Right atrium auricular region (tissue), 2 donors: ENCODE measurements around the gene TAB2. TPM values are rescaled to one million over a fixed set of nuclear protein-coding genes. Genes with fewer than 3 reads are reported as not detected.
"Not testable (repeated sequence)": the region's sequence is repeated elsewhere in the genome, so short reads cannot be mapped to it uniquely, and the experiment has no call there.

Experiments
- DNase-seq: peaks from one replicate; pipeline ENCODE4 v3.0.0-alpha.2; 2019; ENCODE audit warnings: low spot score
- H3K27ac ChIP-seq, 2 donors: fragments of 200-600 bp; sonication (generic); 1 replicate in 1 of 2; 2 replicates in 1 of 2; pipeline ENCODE4 v1.5.1; 2016 to 2019
- H3K27me3 ChIP-seq, 2 donors: fragments of 200-600 bp; sonication (generic); one replicate each; pipeline versions ENCODE4 v1.5.1 to v1.6.0; 2017 to 2019
- H3K36me3 ChIP-seq: fragments of 200-600 bp; sonication (generic); one replicate; pipeline ENCODE4 v1.5.1; 2016
- H3K4me1 ChIP-seq, 2 donors: fragments of 200-600 bp; sonication (generic); one replicate each; pipeline versions ENCODE4 v1.5.1 to v1.6.0; 2017 to 2019
- H3K4me3 ChIP-seq, 2 donors: fragments of 200-600 bp; sonication (generic); 1 replicate in 1 of 2; 2 replicates in 1 of 2; pipeline ENCODE4 v1.5.1; 2017 to 2019; ENCODE audit warnings: mild to moderate bottlenecking in 1 of 2, moderate library complexity in 1 of 2
- H3K9me3 ChIP-seq, 2 donors: fragments of 200-600 bp; sonication (generic); one replicate each; pipeline ENCODE4 v1.5.1; 2019
- CTCF ChIP-seq, 2 donors: fragments of 200-600 bp; sonication (generic); IDR thresholded peaks; one replicate each; pipeline ENCODE4 v1.5.1; 2019; ENCODE audit warnings: antibody characterized with exemption in 2 of 2
- total RNA-seq, 2 donors: library from RNA; depleted of rRNA; stranded (reverse); fragments of >200 nt; gene quantifications; one replicate each; pipeline ENCODE4 v1.1.0, GENCODE V29; 2016

The TAB2 gene
- total RNA-seq, 2 donors from 2014 or later = 51.8 to 58.5 TPM

GRCh38 chr6:149342525-149342924, 25.0 kb downstream of the TAB2 start:
- H3K36me3 ChIP-seq = no peaks in the 10 kb centered on the region
- H3K4me3 ChIP-seq = no peak overlapping the region
- no peak for TF ChIP-seq CTCF (IDR thresholded peaks at IDR 0.05)
- H3K27ac ChIP-seq = no peak overlapping the region
- H3K4me1 ChIP-seq = peaks cover 0 to 37% of the 10 kb centered on the region in 2 donors
- H3K27me3 ChIP-seq = no peaks in the 10 kb centered on the region
- no peaks in the 10 kb centered on the region for H3K9me3 ChIP-seq
- DNase-seq = no peak

- Histone ChIP-seq H3K9me3 (no peaks in the 10 kb centered on the region), H3K27ac (no peak overlapping the region), H3K4me3 (no peak overlapping the region), H3K4me1 (peaks cover 0 to 31% of the 10 kb centered on the region in 2 donors), H3K27me3 (no peaks in the 10 kb centered on the region), H3K36me3 (no peaks in the 10 kb centered on the region)
- no peak for TF ChIP-seq CTCF (IDR thresholded peaks at IDR 0.05)
- no peak for DNase-seq
Observed at GRCh38 chr6:149343501-149343900, 26.0 kb downstream of the TAB2 start.

DNA sequence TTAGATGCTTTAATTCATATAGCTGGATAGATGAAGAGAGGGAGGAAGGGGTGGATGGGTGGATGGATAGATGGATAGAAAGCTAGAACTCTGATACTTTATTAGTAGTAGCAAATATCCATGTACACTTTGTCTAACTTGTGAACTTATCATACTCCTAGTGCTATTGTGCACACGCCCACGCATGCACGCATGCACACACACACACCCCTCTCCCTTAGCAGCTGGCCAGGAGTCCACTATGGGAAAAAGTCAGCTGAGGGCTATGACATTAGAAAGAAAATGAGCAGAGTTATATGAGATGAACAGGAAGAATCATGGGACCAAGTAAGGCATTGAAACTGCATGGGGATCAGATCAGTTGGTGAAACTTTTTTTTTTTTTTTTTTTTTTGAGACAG, 28.6 kb downstream of the TAB2 start:
- Histone ChIP-seq H3K4me3 (no peak overlapping the region), H3K4me1 (peaks cover 0 to 20% of the 10 kb centered on the region in 2 donors), H3K9me3 (no peaks in the 10 kb centered on the region), H3K27me3 (no peaks in the 10 kb centered on the region), H3K36me3 (no peaks in the 10 kb centered on the region), H3K27ac (no peak overlapping the region)
- TF ChIP-seq CTCF (IDR thresholded peaks at IDR 0.05) = no peak
- DNase-seq = no peak

DNA sequence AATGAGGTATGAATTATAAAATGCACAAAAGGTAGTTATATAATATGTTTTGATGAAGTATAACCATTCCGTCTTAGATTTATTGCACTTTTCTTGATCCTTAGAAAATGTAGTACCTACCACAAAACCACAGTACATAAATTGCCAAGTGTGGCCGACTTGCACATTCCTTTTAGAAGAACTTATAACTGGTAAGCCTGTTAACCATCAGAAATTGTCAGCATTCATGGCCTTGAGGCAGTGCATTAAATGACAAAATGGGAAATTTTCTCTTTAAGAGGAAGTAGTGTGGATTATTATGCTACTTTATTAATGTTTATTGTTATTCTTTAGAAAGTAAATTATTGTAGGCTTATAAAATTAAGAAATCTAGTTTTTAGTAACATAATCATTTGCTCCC, 29.6 kb downstream of the TAB2 start:
- DNase-seq = no peak
- Histone ChIP-seq H3K9me3 (no peaks in the 10 kb centered on the region), H3K27ac (no peak overlapping the region), H3K36me3 (no peaks in the 10 kb centered on the region), H3K27me3 (no peaks in the 10 kb centered on the region), H3K4me3 (no peak overlapping the region), H3K4me1 (peaks cover 0 to 13% of the 10 kb centered on the region in 2 donors)
- TF ChIP-seq CTCF (IDR thresholded peaks at IDR 0.05) = no peak

GRCh38 chr6:149349279-149349678, 31.8 kb downstream of the TAB2 start:
- not testable (repeated sequence) for H3K4me1 ChIP-seq, H3K27me3 ChIP-seq, DNase-seq, H3K4me3 ChIP-seq, H3K27ac ChIP-seq, H3K36me3 ChIP-seq, H3K9me3 ChIP-seq

GRCh38 chr6:149354009-149354408, 36.5 kb downstream of the TAB2 start:
- no peaks in the 10 kb centered on the region for H3K4me1 ChIP-seq
- no peaks in the 10 kb centered on the region for H3K36me3 ChIP-seq
- no peaks in the 10 kb centered on the region for H3K9me3 ChIP-seq

More at GRCh38 chr6:149354009-149354408, 36.5 kb downstream of the TAB2 start:
- H3K4me3 ChIP-seq = no peak overlapping the region
- H3K27ac ChIP-seq = no peak overlapping the region
- no peak for DNase-seq
- H3K27me3 ChIP-seq = no peaks in the 10 kb centered on the region
- TF ChIP-seq CTCF (IDR thresholded peaks at IDR 0.05) = no peak
